Colonic mucosa (tissue), 4 donors: ENCODE results near the gene GNAI2. TPM values are rescaled to one million over a fixed set of nuclear protein-coding genes. Genes with fewer than 3 reads are reported as not detected.
"Not testable (repeated sequence)": the region's sequence is repeated elsewhere in the genome, so short reads cannot be mapped to it uniquely, and the experiment has no call there.

Source experiments
- DNase-seq: peaks from one replicate; pipeline ENCODE4 v3.0.0-alpha.2; 2020
- H3K27ac ChIP-seq: fragments of 200-600 bp; one replicate; pipeline ENCODE4 v1.8.0; 2021
- H3K27me3 ChIP-seq: fragments of 200-600 bp; one replicate; pipeline ENCODE4 v1.8.0; 2021
- H3K36me3 ChIP-seq: fragments of 200-600 bp; one replicate; pipeline ENCODE4 v1.8.0; 2021
- H3K4me1 ChIP-seq: fragments of 200-600 bp; one replicate; pipeline ENCODE4 v1.8.0; 2021; ENCODE audit warnings: mild to moderate bottlenecking
- H3K4me3 ChIP-seq: fragments of 200-600 bp; one replicate; pipeline ENCODE4 v1.8.0; 2021
- H3K9ac ChIP-seq, 2 donors: one replicate each; pipeline ENCODE4 v1.7.0; 2013; ENCODE audit warnings: control low read depth in 2 of 2, low read depth in 2 of 2, low read length in 2 of 2
- H3K9me3 ChIP-seq: fragments of 200-600 bp; one replicate; pipeline ENCODE4 v1.8.0; 2021
- intact Hi-C: fragments of 100-400 bp; cut with DNase I; formaldehyde crosslinking; loops from one replicate; pipeline ENCODE4 v1.14.1; 2022
- total RNA-seq, 2 donors: library from RNA; stranded (reverse); fragmentation: NEBNext Ultra II Directional in 1 of 2; extraction: Animal tissue kit (Norgen Biotek cat#: 25700) in 1 of 2; gene quantifications; one replicate each; pipeline ENCODE4 v1.2.1, GENCODE V29; 2021
- TF ChIP-seq, protein P1 (sequence below): fragments of 200-600 bp; IDR thresholded peaks from one replicate; pipeline ENCODE4 v1.8.0; 2022; ENCODE audit warnings: antibody characterized with exemption, mild to moderate bottlenecking
- donor health status: healthy.
- donor health status: DM: no; HTN: no; CAD: no.
- donor health status: DM: no; HTN: no; CAD: no.

The GNAI2 gene
- total RNA-seq, 2 donors from 2014 or later: 48.7 to 77.4 TPM

DNA sequence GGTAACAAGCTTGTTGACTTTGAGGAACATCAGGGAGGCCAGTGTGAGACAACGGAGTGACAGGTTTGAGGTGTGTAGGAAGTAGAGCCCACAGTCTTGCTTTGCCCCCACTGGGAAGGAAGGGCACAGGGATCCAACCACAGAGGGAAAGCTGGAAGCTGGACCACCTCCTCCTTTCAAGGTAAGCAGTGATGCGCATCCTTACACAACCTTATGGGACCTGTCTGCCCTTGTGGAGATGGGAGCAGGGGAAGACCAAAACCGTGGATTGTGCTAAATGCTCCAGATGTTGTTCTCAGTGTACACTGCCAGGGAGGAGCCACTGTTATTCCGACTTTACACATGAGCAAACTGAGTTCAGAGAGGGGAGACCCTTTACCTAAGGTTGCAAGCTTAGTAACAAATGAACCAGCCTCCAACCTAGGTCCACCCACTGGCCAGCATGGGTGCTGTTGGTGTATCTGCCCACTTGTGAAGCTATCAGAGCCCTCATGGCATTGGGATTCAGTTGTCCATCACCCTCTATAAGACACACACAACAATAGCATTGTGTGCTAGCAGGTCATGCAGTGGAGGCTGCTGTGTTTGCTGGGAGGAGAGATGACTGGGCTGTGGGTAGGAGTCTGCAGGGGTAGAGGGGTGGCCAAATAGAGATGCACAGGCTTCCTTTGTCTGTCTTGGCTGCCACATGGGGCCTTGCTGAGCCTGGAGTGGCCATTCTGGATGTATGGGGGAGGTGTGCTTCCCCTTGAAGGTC lies 42.3 kb downstream of the GNAI2 start:
- Histone ChIP-seq H3K4me1 (peaks cover 9% of the 10 kb centered on the region), H3K9me3 (no peaks in the 10 kb centered on the region)

DNA sequence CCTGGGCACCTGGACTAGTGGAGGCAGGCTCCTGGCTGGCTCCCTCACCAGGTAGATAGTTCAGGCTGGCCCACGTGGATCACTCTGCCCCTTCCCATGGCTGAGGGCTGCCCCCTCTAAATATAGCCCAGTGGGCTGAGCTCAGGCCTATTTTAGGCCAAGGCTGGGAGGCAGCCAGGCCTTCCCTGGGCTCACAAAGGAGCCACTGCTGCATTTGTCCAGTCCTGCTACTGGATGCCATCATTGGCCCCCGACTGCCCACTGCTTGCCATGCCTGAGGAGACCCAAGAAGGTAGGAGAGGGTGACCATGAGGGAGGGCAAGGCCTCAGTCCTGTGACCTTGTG lies 42.8 kb downstream of the GNAI2 start, which contains the start of gene LSMEM2:
Gene LSMEM2 (plus strand): TSS at position 208 of the 345 bp plus-strand sequence. CDS start 27 bp downstream, at position 235.
- no peaks in the 10 kb centered on the region for H3K36me3 ChIP-seq
- no peak within 1 kb of the TSS for H3K4me3 ChIP-seq
- H3K4me1 ChIP-seq: peaks cover 3% of the 10 kb centered on the region
- peaks cover 5% of the 10 kb centered on the region for H3K27me3 ChIP-seq
- DNase-seq: no peak
- intact Hi-C loops: loop anchor here (10.0 kb wide), 1 partner anchor 46 kb away; the partner anchor contains the start of genes HYAL2 and TUSC2
- H3K9me3 ChIP-seq: no peaks in the 10 kb centered on the region
- H3K9ac ChIP-seq: no peak within 1 kb of the TSS
- no peak within 1 kb of the TSS for H3K27ac ChIP-seq
- TF ChIP-seq, protein P1, sequence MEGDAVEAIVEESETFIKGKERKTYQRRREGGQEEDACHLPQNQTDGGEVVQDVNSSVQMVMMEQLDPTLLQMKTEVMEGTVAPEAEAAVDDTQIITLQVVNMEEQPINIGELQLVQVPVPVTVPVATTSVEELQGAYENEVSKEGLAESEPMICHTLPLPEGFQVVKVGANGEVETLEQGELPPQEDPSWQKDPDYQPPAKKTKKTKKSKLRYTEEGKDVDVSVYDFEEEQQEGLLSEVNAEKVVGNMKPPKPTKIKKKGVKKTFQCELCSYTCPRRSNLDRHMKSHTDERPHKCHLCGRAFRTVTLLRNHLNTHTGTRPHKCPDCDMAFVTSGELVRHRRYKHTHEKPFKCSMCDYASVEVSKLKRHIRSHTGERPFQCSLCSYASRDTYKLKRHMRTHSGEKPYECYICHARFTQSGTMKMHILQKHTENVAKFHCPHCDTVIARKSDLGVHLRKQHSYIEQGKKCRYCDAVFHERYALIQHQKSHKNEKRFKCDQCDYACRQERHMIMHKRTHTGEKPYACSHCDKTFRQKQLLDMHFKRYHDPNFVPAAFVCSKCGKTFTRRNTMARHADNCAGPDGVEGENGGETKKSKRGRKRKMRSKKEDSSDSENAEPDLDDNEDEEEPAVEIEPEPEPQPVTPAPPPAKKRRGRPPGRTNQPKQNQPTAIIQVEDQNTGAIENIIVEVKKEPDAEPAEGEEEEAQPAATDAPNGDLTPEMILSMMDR: no peak

More for the DNA sequence above, 42.3 kb downstream of the GNAI2 start:
- Histone ChIP-seq H3K36me3 (no peaks in the 10 kb centered on the region), H3K4me3 (no peak overlapping the region), H3K9ac (no peak overlapping the region), H3K27me3 (peaks cover 9% of the 10 kb centered on the region), H3K27ac (no peak overlapping the region)
- TF ChIP-seq, protein P1: no peak
- intact Hi-C loops: loop anchor here (10.0 kb wide), 1 partner anchor 46 kb away; the partner anchor contains the start of genes HYAL2 and TUSC2
- no peak for DNase-seq

DNA sequence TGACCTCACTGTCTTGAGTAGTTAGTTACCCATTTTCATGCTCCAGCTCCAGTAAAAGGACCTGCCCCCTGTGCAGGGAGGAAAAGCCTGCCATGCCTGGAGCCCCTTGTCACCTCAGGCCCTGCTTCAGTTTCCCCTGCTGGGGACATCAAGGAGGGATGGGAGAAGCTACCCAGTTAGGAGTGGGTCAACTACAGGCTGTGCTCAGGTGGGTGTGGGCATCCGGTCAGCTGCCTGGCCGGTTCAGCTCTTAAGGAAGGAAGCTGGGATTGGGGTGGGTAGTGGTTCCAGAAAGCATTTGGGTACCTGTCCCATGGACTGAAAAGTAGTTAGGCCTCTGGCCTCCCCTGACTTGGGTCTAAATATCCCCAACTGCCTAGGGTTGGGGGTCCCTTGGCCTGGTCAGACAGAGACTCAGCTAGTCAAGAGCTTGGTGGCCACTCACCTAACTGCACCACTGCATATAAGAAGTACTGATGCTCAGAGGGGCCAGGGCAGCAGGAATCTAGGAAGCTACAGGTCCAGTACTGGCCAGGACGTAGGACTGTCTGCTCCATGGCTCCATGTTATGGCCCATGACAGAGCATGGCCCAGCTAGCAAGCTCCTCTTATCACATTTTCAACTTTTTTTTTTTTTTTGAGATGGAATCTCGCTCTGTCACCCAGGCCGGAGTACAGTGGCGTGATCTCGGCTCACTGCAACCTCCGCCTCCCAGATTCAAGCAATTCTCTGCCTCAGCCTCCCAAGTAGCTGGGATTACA lies 43.4 kb downstream of the GNAI2 start:
- intact Hi-C loops: loop anchor here (10.0 kb wide), 1 partner anchor 45 kb away; the partner anchor contains the start of genes HYAL2 and TUSC2
- H3K27ac ChIP-seq: no peak overlapping the region

DNA sequence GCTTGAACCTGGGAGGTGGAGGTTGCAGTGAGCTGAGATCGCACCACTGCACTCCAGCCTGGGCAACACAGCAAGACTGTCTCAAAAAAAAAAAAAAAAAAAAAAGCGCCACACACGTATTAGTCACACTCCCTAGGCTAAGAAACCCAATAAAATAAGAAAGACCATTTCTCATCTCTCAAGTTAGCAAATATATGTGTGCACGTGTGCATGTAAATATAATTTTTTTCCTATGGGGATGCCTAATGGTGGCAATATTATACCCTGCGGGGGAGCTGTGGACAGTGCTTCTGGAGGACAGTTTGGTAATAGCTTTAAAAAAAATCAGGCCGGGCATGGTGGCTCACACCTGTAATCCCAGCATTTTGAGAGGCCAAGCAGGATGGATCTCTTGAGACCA lies 48.1 kb downstream of the GNAI2 start:
- intact Hi-C loops: not testable (repeated sequence)

More for the DNA sequence above, 43.4 kb downstream of the GNAI2 start:
- DNase-seq: no peak
- no peaks in the 10 kb centered on the region for H3K9me3 ChIP-seq
- H3K9ac ChIP-seq: no peak overlapping the region
- TF ChIP-seq, protein P1: no peak
- no peak overlapping the region for H3K4me3 ChIP-seq
- no peaks in the 10 kb centered on the region for H3K36me3 ChIP-seq
- no peaks in the 10 kb centered on the region for H3K4me1 ChIP-seq
- H3K27me3 ChIP-seq: peaks cover 3% of the 10 kb centered on the region

DNA sequence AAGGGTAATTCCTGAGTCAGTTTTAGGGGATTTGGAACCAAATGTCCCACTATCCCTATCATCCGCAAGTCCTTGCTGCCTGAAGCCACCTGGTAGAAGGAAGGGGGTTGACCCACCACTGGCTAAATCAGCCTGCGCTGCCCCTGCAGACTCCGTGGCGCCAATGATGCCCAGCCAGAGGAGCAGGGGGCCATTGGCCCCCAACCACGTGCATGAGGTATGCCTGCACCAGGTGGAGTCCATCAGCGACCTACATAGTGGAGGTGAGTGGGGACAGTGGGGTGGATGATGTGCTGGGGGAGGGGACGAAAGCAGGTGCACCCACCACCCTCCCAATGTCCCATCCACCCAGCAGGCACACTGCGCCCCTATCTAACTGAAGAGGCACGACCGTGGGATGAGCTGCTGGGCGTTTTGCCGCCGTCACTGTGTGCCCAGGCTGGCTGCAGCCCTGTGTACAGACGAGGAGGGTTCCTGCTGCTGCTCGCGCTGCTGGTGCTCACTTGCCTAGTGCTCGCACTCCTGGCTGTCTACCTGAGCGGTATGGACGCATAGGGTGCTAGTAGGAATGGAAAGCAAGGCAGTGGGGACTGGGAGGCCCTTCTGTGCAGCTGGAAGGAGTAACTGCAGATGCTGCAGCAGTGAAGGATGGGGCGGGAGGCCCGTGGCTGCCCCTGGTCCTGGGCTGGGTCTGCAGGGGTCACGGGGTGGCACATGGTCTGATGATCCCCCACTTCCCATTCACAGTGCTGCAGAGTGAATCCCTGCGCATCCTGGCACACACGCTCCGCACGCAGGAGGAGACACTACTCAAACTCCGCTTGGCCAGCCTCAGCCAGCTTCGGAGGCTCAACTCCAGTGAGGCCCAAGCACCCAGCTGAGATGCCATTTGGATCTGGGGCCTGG lies 50.6 kb downstream of the GNAI2 start:
- intact Hi-C loops: no loop called here
- TF ChIP-seq, protein P1: no peak
- H3K9ac ChIP-seq: no peak overlapping the region
- H3K36me3 ChIP-seq: no peaks in the 10 kb centered on the region
- DNase-seq: no peak
- H3K27ac ChIP-seq: no peak overlapping the region
- no peak overlapping the region for H3K4me3 ChIP-seq
- H3K27me3 ChIP-seq: no peaks in the 10 kb centered on the region
- H3K9me3 ChIP-seq: no peaks in the 10 kb centered on the region
- peaks cover 8% of the 10 kb centered on the region for H3K4me1 ChIP-seq

More for the DNA sequence above, 48.1 kb downstream of the GNAI2 start:
- not testable (repeated sequence) for DNase-seq, H3K9me3 ChIP-seq, H3K27ac ChIP-seq, H3K9ac ChIP-seq, H3K4me3 ChIP-seq, H3K36me3 ChIP-seq, H3K27me3 ChIP-seq, H3K4me1 ChIP-seq
